ENCODE results near the gene TUT7. TPM values are rescaled to one million over a fixed set of nuclear protein-coding genes. Genes with fewer than 3 reads are reported as not detected.

Gene TUT7
- total RNA-seq, 1 experiment from 2014 or later = 12.5 TPM

DNA sequence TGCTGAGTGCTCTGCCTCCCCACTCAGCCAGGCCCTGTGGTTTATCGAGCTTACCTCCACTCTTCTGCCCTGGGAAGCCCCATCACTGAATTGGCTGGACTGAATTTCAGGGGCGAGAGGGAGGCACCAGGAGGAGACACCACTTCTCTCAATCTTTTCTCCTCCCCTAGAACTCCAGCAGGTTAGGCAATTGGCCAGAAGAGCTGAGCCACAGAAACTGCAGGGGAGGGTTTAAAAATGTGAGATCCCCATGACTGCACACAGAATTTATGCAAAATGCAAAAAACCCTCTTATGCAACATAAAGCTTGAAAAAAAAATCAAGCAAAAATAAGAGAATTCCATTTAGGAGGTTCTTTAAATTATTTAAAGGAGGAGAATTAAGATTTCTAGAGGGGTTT, 29.9 kb downstream of the TUT7 start:
- in situ Hi-C loops (cut with HindIII; ENCODE audit: low pct_unique_long_range_greater_than_20kb, low sequenced_read_pairs) = no loop called here
- peaks cover 21% of the 10 kb centered on the region for H3K36me3 ChIP-seq (ENCODE audit: control insufficient read depth, insufficient read depth, low read length)
- intact Hi-C loops (cut with micrococcal nuclease; ENCODE audit: unreplicated experiment) = no loop called here
- no peaks in the 10 kb centered on the region for H3K4me1 ChIP-seq (ENCODE audit: control insufficient read depth, insufficient read depth, low read length)
- CTCF ChIA-PET = no interaction called here
- no TSS peak for BruUV-seq (replicated peaks)
- POLR2A ChIA-PET = no interaction called here
- no peak for DNase-seq (ENCODE audit: low read depth, low spot score)
- TF ChIP-seq SIN3A (IDR thresholded peaks at IDR 0.05; ENCODE audit: borderline replicate concordance, insufficient read depth, low read depth, low read length) (no peak), TCF7L2 (IDR thresholded peaks at IDR 0.05; ENCODE audit: low read depth, low read length) (no peak), POLR2AphosphoS5 (IDR thresholded peaks at IDR 0.05; ENCODE audit: low read depth, low read length) (no peak)
- TF ChIP-seq, protein P1, sequence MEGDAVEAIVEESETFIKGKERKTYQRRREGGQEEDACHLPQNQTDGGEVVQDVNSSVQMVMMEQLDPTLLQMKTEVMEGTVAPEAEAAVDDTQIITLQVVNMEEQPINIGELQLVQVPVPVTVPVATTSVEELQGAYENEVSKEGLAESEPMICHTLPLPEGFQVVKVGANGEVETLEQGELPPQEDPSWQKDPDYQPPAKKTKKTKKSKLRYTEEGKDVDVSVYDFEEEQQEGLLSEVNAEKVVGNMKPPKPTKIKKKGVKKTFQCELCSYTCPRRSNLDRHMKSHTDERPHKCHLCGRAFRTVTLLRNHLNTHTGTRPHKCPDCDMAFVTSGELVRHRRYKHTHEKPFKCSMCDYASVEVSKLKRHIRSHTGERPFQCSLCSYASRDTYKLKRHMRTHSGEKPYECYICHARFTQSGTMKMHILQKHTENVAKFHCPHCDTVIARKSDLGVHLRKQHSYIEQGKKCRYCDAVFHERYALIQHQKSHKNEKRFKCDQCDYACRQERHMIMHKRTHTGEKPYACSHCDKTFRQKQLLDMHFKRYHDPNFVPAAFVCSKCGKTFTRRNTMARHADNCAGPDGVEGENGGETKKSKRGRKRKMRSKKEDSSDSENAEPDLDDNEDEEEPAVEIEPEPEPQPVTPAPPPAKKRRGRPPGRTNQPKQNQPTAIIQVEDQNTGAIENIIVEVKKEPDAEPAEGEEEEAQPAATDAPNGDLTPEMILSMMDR (IDR thresholded peaks at IDR 0.05) = no peak
- TF ChIP-seq, protein P2, sequence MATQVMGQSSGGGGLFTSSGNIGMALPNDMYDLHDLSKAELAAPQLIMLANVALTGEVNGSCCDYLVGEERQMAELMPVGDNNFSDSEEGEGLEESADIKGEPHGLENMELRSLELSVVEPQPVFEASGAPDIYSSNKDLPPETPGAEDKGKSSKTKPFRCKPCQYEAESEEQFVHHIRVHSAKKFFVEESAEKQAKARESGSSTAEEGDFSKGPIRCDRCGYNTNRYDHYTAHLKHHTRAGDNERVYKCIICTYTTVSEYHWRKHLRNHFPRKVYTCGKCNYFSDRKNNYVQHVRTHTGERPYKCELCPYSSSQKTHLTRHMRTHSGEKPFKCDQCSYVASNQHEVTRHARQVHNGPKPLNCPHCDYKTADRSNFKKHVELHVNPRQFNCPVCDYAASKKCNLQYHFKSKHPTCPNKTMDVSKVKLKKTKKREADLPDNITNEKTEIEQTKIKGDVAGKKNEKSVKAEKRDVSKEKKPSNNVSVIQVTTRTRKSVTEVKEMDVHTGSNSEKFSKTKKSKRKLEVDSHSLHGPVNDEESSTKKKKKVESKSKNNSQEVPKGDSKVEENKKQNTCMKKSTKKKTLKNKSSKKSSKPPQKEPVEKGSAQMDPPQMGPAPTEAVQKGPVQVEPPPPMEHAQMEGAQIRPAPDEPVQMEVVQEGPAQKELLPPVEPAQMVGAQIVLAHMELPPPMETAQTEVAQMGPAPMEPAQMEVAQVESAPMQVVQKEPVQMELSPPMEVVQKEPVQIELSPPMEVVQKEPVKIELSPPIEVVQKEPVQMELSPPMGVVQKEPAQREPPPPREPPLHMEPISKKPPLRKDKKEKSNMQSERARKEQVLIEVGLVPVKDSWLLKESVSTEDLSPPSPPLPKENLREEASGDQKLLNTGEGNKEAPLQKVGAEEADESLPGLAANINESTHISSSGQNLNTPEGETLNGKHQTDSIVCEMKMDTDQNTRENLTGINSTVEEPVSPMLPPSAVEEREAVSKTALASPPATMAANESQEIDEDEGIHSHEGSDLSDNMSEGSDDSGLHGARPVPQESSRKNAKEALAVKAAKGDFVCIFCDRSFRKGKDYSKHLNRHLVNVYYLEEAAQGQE (IDR thresholded peaks at IDR 0.05; ENCODE audit: insufficient read depth in 1 of 2, low read depth in 2 of 2, low read length in 1 of 2) = no peak
- no peaks in the 10 kb centered on the region for H3K9me3 ChIP-seq (ENCODE audit: control insufficient read depth, insufficient read depth, low read depth, low read length)
- H3K27me3 ChIP-seq (ENCODE audit: control insufficient read depth, insufficient read depth, low read length) = no peaks in the 10 kb centered on the region
- ATAC-seq = no peak
- H3K27ac ChIP-seq (ENCODE audit: low read length) = no peak overlapping the region
- H3K4me3 ChIP-seq (ENCODE audit: low read depth in 2 of 2, low read length in 2 of 2) = no peak overlapping the region

DNA sequence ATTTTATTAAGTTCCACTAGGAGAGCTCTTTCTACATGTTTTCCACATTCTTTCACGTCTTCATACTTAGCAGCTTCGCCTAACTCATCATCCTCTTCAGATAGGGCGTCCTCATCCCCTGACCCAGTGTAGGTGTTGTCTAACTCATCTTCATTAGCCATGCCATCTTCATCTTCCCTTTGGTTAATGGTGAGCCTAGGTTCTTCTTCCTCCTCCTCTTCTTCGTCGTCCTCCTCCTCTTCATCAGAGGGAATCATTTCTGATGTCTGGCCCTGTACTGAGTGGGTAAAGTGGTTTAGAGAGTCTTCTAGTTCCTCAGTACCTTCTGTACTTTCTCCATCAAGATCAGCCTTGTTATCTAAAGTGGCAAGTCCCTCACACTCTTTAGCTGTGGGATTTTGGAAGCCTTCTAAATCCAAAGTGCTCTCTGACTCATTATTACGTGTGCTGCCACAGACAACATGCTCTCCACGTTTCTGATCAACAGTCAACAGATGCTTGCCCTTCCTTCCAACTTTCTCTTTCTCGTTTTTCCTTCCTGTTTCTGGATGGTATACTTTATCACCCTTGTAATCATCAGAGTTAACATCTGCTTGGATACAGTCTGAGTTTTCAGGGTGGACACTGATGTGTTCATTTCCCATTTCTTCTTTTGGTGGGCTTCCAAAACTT, 31.1 kb downstream of the TUT7 start:
- TF ChIP-seq POLR2AphosphoS5 (IDR thresholded peaks at IDR 0.05; ENCODE audit: low read depth, low read length) = no peak
- TF ChIP-seq, protein P2 (IDR thresholded peaks at IDR 0.05; ENCODE audit: insufficient read depth in 1 of 2, low read depth in 2 of 2, low read length in 1 of 2) = no peak
- no peak for TF ChIP-seq TCF7L2 (IDR thresholded peaks at IDR 0.05; ENCODE audit: low read depth, low read length)
- no peak for TF ChIP-seq SIN3A (IDR thresholded peaks at IDR 0.05; ENCODE audit: borderline replicate concordance, insufficient read depth, low read depth, low read length)
- TF ChIP-seq, protein P1 (IDR thresholded peaks at IDR 0.05) = no peak
- in situ Hi-C loops (cut with HindIII; ENCODE audit: low pct_unique_long_range_greater_than_20kb, low sequenced_read_pairs) = no loop called here
- no TSS peak for BruUV-seq (replicated peaks)
- H3K4me1 ChIP-seq (ENCODE audit: control insufficient read depth, insufficient read depth, low read length) = no peaks in the 10 kb centered on the region
- no peak for DNase-seq (ENCODE audit: low read depth, low spot score)
- no peaks in the 10 kb centered on the region for H3K9me3 ChIP-seq (ENCODE audit: control insufficient read depth, insufficient read depth, low read depth, low read length)
- ChIA-PET POLR2A (no interaction called here), CTCF (no interaction called here)
- ATAC-seq = no peak
- no peak overlapping the region for H3K27ac ChIP-seq (ENCODE audit: low read length)
- intact Hi-C loops (cut with micrococcal nuclease; ENCODE audit: unreplicated experiment) = no loop called here
- peaks cover 24% of the 10 kb centered on the region for H3K36me3 ChIP-seq (ENCODE audit: control insufficient read depth, insufficient read depth, low read length)
- no peak overlapping the region for H3K4me3 ChIP-seq (ENCODE audit: low read depth in 2 of 2, low read length in 2 of 2)
- H3K27me3 ChIP-seq (ENCODE audit: control insufficient read depth, insufficient read depth, low read length) = no peaks in the 10 kb centered on the region
